DND-41 (cell line): ENCODE results near the gene EREG.

Experiments
- EZH2 ChIP-seq: IDR thresholded peaks from 3 replicates; pipeline ENCODE4 v1.6.1; 2012; ENCODE audit warnings: borderline replicate concordance, low read depth, mild to moderate bottlenecking, moderate library complexity, low read length, inconsistent platforms; ENCODE audit not compliant: severe bottlenecking
- TF ChIP-seq, protein P1 (sequence below): IDR thresholded peaks from 2 replicates; pipeline ENCODE4 v1.5.1; 2012; ENCODE audit warnings: borderline replicate concordance, low read length, moderate library complexity, mild to moderate bottlenecking; ENCODE audit not compliant: poor library complexity, severe bottlenecking; ENCODE audit errors: extremely low read depth

DNA sequence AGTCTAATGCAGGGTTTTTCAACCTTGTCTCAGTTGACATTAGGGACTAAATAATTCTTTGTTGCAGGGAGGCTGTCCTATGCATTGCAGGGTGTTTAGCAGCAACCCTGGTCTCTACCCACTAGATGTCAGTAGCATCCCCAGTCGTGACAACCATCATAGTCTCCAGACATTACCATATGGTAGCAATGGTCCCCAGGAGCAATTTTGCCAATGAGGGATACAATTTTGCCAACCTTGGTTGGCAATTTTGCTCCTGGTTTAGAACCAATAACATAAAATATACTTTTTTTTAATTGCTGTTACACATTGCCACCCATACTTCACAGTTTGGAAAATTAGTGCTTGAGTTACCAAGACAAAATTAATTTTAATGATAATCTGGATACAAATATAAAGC, 6.0 kb downstream of the EREG start:
- TF ChIP-seq, protein P1, sequence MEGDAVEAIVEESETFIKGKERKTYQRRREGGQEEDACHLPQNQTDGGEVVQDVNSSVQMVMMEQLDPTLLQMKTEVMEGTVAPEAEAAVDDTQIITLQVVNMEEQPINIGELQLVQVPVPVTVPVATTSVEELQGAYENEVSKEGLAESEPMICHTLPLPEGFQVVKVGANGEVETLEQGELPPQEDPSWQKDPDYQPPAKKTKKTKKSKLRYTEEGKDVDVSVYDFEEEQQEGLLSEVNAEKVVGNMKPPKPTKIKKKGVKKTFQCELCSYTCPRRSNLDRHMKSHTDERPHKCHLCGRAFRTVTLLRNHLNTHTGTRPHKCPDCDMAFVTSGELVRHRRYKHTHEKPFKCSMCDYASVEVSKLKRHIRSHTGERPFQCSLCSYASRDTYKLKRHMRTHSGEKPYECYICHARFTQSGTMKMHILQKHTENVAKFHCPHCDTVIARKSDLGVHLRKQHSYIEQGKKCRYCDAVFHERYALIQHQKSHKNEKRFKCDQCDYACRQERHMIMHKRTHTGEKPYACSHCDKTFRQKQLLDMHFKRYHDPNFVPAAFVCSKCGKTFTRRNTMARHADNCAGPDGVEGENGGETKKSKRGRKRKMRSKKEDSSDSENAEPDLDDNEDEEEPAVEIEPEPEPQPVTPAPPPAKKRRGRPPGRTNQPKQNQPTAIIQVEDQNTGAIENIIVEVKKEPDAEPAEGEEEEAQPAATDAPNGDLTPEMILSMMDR: peak; percentile 66
- no peak for TF ChIP-seq EZH2
